ENCODE data around the gene DRGX.

DNA sequence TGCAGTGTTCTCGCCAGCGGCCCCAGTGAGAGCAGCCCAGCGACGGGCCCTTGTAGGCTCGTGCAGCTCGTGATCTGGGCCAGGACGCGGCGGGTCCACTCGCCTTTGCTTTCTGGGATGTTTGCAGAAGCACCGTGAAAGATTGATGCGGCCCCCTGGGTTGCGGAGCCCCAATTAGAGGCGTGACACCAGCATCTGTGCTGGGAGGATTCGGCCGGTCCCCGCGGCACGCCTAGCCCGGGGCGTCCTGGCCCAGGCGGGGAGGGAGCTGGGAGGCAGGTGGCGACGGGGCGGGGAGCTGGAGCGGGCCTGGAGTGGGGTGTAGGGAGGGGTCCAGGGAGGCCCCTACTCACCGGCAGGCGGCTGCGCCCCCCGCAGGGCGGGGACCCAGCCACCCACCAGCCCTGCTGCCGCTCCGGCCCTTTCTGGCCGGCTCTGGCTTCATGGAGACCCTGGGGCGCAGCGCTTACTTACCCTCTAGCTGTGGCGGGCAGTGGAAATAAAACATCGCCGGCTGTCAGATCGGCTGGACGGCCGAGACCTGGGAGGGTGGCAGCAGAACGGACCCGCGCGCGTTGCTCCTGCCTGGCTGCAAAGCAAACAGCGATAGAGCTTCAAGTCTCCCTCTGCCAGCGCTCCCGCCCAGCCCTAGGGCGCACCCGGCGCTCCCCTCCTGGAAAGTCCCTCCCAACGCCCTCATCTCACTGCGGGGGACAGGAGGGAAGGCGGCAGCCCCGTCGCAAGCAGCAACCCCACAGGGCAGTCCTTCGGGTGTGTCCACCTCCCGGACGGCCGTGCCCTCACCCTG is 752 bp downstream of the DRGX start:
- TF ChIP-seq, protein P1, sequence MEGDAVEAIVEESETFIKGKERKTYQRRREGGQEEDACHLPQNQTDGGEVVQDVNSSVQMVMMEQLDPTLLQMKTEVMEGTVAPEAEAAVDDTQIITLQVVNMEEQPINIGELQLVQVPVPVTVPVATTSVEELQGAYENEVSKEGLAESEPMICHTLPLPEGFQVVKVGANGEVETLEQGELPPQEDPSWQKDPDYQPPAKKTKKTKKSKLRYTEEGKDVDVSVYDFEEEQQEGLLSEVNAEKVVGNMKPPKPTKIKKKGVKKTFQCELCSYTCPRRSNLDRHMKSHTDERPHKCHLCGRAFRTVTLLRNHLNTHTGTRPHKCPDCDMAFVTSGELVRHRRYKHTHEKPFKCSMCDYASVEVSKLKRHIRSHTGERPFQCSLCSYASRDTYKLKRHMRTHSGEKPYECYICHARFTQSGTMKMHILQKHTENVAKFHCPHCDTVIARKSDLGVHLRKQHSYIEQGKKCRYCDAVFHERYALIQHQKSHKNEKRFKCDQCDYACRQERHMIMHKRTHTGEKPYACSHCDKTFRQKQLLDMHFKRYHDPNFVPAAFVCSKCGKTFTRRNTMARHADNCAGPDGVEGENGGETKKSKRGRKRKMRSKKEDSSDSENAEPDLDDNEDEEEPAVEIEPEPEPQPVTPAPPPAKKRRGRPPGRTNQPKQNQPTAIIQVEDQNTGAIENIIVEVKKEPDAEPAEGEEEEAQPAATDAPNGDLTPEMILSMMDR (IDR thresholded peaks at IDR 0.05; ENCODE audit: low read length), result no peak
- TF ChIP-seq EZH2 (optimal IDR thresholded peaks at IDR 0.05; ENCODE audit: low read depth, low read length) (no peak), EZH2phosphoT487 (IDR thresholded peaks at IDR 0.05; ENCODE audit: low read length) (no peak)

Data from MM.1S (cell line).